HG02943 (cell line): ENCODE results near the gene HIF1A.

Experiments used
- ATAC-seq: cut with Tn5 transposase; IDR thresholded peaks from one replicate; pipeline ENCODE4 v1.9.1; 2021; ENCODE audit warnings: mild to moderate bottlenecking, low read depth, moderate library complexity; ENCODE audit not compliant: unreplicated experiment

Gene HIF1A

GRCh38 chr14:61769893-61770292 lies 74.6 kb downstream of the HIF1A start:
- ATAC-seq = no peak

GRCh38 chr14:61774861-61775260 lies 79.5 kb downstream of the HIF1A start:
- ATAC-seq = no peak

- ATAC-seq = no peak
Measured at GRCh38 chr14:61780125-61780524, 84.8 kb downstream of the HIF1A start.

- ATAC-seq = no peak
Measured at GRCh38 chr14:61797309-61797708, 102.0 kb downstream of the HIF1A start.
